ENCODE data around the gene ANKS4B. TPM values are rescaled to one million over a fixed set of nuclear protein-coding genes. Genes with fewer than 3 reads are reported as not detected.

The ANKS4B gene
- total and polyA plus RNA-seq, 2 experiments from 2014 or later: 0.07 TPM; not detected in 1

DNA sequence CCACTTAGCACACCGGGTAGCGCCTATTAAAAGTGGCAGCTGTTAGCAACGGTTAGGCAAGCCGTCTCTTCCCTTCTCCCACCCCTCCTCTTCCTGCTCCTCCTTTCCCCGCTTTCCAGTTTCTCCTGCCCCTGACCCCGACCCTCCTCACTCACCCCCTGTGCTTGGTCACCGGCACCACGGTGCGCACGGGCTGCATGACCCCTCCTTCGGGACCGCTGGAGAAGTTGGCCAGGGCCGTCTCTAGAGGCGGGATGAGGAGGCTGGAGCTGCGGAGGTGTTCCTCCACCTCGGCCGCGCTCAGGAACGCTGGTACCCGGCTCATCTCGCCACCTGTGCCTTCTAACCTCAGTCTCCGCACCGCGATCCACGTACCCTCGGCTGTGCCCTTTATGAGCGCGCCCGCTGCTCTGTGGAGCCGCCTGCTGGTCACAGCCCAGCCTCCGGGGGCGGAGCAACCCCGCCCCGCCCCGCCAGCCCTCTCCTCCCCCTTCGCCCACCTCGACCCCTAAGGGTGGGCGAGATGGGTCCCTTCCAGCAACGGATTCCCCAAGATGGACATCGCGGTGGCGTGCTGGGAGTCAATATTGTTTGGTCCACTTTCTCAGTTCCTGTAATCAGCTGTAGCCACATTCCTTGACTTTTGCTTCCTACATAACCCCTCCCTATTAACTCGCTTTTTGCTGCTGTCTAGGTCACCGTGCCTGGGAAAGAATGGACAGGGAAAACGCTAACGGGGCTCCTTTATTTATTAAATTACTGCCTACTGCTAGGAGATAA is 44.6 kb downstream of the ANKS4B start, which contains the start of gene CRYM:
Gene CRYM, minus strand, starts transcription at position 364 of the 780 bp plus-strand sequence. Its CDS starts 39 bp downstream, at position 325.
- H3K9me3 Mint-ChIP-seq: no peaks in the 10 kb centered on the region
- ATAC-seq: peak; percentile 95
- no peaks in the 10 kb centered on the region for H3K79me2 ChIP-seq (replicated peaks; ENCODE audit: insufficient read depth)
- H3K9me2 ChIP-seq (ENCODE audit: insufficient read depth): no peaks in the 10 kb centered on the region
- peak; percentile 89 for DNase-seq (ENCODE audit: low spot score)
- peak within 1 kb of the TSS; percentile 89 for H3K4me3 ChIP-seq
- peak within 1 kb of the TSS; percentile 75 for H3K4me3 Mint-ChIP-seq
- H3K27me3 Mint-ChIP-seq (ENCODE audit: insufficient read depth, low read depth, poor library complexity): peaks cover 11% of the 10 kb centered on the region
- peak within 1 kb of the TSS; percentile 100 for H2AFZ ChIP-seq
- H3K36me3 ChIP-seq (ENCODE audit: insufficient read depth): no peaks in the 10 kb centered on the region
- peaks cover 17% of the 10 kb centered on the region; the same call in 1 of the 2 replicates for H3K4me1 ChIP-seq (ENCODE audit: insufficient read depth)
- H3K27me3 ChIP-seq (ENCODE audit: insufficient read depth): peaks cover 18% of the 10 kb centered on the region; the same call in 1 of the 2 replicates
- peaks cover 21% of the 10 kb centered on the region for H3K4me1 Mint-ChIP-seq
- H3K36me3 Mint-ChIP-seq (ENCODE audit: low read depth): no peaks in the 10 kb centered on the region
- TF ChIP-seq, protein P1, sequence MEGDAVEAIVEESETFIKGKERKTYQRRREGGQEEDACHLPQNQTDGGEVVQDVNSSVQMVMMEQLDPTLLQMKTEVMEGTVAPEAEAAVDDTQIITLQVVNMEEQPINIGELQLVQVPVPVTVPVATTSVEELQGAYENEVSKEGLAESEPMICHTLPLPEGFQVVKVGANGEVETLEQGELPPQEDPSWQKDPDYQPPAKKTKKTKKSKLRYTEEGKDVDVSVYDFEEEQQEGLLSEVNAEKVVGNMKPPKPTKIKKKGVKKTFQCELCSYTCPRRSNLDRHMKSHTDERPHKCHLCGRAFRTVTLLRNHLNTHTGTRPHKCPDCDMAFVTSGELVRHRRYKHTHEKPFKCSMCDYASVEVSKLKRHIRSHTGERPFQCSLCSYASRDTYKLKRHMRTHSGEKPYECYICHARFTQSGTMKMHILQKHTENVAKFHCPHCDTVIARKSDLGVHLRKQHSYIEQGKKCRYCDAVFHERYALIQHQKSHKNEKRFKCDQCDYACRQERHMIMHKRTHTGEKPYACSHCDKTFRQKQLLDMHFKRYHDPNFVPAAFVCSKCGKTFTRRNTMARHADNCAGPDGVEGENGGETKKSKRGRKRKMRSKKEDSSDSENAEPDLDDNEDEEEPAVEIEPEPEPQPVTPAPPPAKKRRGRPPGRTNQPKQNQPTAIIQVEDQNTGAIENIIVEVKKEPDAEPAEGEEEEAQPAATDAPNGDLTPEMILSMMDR (conservative IDR thresholded peaks at IDR 0.05; ENCODE audit: low read depth in 2 of 2): peak; percentile 78 to 82
- TF ChIP-seq POLR2AphosphoS5 (IDR thresholded peaks at IDR 0.05; ENCODE audit: low read depth) (peak; percentile 62), ZNF331 (CRISPR knock-in tag; IDR thresholded peaks at IDR 0.05; ENCODE audit: low read depth) (no peak)
- peak within 1 kb of the TSS; percentile 99 for H3K4me2 ChIP-seq
- no peaks in the 10 kb centered on the region; the same call in 1 of the 2 replicates for H4K20me1 ChIP-seq (replicated peaks; ENCODE audit: insufficient read depth)
- H3K27ac Mint-ChIP-seq: no peak within 1 kb of the TSS
- H3F3A ChIP-seq (replicated peaks; ENCODE audit: low read depth): no peaks in the 10 kb centered on the region
- no peak within 1 kb of the TSS for H3K27ac ChIP-seq (ENCODE audit: low read depth)

DNA sequence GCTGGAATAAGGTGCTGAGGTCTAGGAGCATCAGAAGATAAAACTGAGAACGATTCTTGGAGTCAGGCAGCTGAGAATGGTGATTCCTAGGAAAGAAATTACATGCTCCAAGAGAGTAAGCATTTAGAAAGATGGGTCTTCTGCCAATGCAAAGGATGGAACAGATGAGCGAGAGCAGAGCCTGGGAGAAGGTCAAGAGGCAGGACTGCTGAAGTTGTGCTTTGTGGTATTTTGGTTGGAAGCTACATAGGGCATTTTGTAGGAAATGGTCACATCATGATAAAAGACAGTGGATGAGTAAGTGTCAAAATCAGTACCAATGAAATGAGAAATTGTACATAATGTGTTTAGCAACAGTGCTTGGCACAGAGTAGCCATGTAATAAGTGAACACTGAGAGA is 46.0 kb downstream of the ANKS4B start:
- Histone ChIP-seq H3K36me3 (ENCODE audit: insufficient read depth) (no peaks in the 10 kb centered on the region), H3F3A (replicated peaks; ENCODE audit: low read depth) (no peaks in the 10 kb centered on the region), H3K4me1 (ENCODE audit: insufficient read depth) (peaks cover 10% of the 10 kb centered on the region; the same call in 1 of the 2 replicates), H2AFZ (no peak overlapping the region), H3K4me3 (no peak overlapping the region), H3K27me3 (ENCODE audit: insufficient read depth) (peaks cover 18% of the 10 kb centered on the region; the same call in 1 of the 2 replicates), H3K4me2 (no peak overlapping the region), H3K79me2 (replicated peaks; ENCODE audit: insufficient read depth) (no peaks in the 10 kb centered on the region), H4K20me1 (replicated peaks; ENCODE audit: insufficient read depth) (no peaks in the 10 kb centered on the region; the same call in 1 of the 2 replicates), H3K9me2 (ENCODE audit: insufficient read depth) (no peaks in the 10 kb centered on the region), H3K27ac (ENCODE audit: low read depth) (no peak overlapping the region)
- no peak overlapping the region for H3K4me3 Mint-ChIP-seq
- peaks cover 14% of the 10 kb centered on the region for H3K27me3 Mint-ChIP-seq (ENCODE audit: insufficient read depth, low read depth, poor library complexity)
- DNase-seq (ENCODE audit: low spot score) (no peak), ATAC-seq (no peak)
- H3K9me3 Mint-ChIP-seq: peaks cover 4% of the 10 kb centered on the region; the same call in 1 of the 3 replicates
- H3K36me3 Mint-ChIP-seq (ENCODE audit: low read depth): no peaks in the 10 kb centered on the region
- peaks cover 13% of the 10 kb centered on the region; the same call in 2 of the 3 replicates for H3K4me1 Mint-ChIP-seq
- no peak overlapping the region for H3K27ac Mint-ChIP-seq
- TF ChIP-seq NANOG (IDR thresholded peaks at IDR 0.05; ENCODE audit: borderline replicate concordance) (no peak), POLR2AphosphoS5 (IDR thresholded peaks at IDR 0.05; ENCODE audit: low read depth) (no peak), ZNF114 (CRISPR knock-in tag; IDR thresholded peaks at IDR 0.05) (no peak), EZH2phosphoT487 (IDR thresholded peaks at IDR 0.05; ENCODE audit: unreplicated experiment) (no peak), ZNF331 (CRISPR knock-in tag; IDR thresholded peaks at IDR 0.05; ENCODE audit: low read depth) (no peak), CREB1 (CRISPR knock-in tag; IDR thresholded peaks at IDR 0.05; ENCODE audit: low read depth) (no peak), EZH2 (IDR thresholded peaks at IDR 0.05; ENCODE audit: low read depth, unreplicated experiment) (no peak)
- TF ChIP-seq, protein P1 (conservative IDR thresholded peaks at IDR 0.05; ENCODE audit: low read depth in 2 of 2): no peak
- TF ChIP-seq, protein P2, sequence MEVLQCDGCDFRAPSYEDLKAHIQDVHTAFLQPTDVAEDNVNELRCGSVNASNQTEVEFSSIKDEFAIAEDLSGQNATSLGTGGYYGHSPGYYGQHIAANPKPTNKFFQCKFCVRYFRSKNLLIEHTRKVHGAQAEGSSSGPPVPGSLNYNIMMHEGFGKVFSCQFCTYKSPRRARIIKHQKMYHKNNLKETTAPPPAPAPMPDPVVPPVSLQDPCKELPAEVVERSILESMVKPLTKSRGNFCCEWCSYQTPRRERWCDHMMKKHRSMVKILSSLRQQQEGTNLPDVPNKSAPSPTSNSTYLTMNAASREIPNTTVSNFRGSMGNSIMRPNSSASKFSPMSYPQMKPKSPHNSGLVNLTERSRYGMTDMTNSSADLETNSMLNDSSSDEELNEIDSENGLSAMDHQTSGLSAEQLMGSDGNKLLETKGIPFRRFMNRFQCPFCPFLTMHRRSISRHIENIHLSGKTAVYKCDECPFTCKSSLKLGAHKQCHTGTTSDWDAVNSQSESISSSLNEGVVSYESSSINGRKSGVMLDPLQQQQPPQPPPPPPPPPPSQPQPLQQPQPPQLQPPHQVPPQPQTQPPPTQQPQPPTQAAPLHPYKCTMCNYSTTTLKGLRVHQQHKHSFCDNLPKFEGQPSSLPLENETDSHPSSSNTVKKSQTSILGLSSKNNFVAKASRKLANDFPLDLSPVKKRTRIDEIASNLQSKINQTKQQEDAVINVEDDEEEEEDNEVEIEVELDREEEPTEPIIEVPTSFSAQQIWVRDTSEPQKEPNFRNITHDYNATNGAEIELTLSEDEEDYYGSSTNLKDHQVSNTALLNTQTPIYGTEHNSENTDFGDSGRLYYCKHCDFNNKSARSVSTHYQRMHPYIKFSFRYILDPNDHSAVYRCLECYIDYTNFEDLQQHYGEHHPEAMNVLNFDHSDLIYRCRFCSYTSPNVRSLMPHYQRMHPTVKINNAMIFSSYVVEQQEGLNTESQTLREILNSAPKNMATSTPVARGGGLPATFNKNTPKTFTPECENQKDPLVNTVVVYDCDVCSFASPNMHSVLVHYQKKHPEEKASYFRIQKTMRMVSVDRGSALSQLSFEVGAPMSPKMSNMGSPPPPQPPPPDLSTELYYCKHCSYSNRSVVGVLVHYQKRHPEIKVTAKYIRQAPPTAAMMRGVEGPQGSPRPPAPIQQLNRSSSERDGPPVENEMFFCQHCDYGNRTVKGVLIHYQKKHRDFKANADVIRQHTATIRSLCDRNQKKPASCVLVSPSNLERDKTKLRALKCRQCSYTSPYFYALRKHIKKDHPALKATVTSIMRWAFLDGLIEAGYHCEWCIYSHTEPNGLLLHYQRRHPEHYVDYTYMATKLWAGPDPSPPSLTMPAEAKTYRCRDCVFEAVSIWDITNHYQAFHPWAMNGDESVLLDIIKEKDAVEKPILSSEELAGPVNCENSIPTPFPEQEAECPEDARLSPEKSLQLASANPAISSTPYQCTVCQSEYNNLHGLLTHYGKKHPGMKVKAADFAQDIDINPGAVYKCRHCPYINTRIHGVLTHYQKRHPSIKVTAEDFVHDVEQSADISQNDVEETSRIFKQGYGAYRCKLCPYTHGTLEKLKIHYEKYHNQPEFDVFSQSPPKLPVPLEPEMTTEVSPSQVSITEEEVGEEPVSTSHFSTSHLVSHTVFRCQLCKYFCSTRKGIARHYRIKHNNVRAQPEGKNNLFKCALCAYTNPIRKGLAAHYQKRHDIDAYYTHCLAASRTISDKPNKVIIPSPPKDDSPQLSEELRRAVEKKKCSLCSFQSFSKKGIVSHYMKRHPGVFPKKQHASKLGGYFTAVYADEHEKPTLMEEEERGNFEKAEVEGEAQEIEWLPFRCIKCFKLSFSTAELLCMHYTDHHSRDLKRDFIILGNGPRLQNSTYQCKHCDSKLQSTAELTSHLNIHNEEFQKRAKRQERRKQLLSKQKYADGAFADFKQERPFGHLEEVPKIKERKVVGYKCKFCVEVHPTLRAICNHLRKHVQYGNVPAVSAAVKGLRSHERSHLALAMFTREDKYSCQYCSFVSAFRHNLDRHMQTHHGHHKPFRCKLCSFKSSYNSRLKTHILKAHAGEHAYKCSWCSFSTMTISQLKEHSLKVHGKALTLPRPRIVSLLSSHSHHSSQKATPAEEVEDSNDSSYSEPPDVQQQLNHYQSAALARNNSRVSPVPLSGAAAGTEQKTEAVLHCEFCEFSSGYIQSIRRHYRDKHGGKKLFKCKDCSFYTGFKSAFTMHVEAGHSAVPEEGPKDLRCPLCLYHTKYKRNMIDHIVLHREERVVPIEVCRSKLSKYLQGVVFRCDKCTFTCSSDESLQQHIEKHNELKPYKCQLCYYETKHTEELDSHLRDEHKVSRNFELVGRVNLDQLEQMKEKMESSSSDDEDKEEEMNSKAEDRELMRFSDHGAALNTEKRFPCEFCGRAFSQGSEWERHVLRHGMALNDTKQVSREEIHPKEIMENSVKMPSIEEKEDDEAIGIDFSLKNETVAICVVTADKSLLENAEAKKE (CRISPR knock-in tag; IDR thresholded peaks at IDR 0.05): no peak

Measured in GM23338 (cell line).